HCT116 (cell line): Measurements from ENCODE around the gene RGS2. TPM values are rescaled to one million over a fixed set of nuclear protein-coding genes. Genes with fewer than 3 reads are reported as not detected.

Source experiments
- ATAC-seq: fragments of 200-7000 bp; cut with Tn5 transposase; 2 replicates; pipeline ENCODE4 v1.9.1; 2020; ENCODE audit warnings: mild to moderate bottlenecking, moderate library complexity
- BruUV-seq: library from RNA; stranded (reverse); fragments of 400-500 nt; replicated peaks from 2 replicates; lab custom pipeline; 2021; lab: Mats Ljungman, UMichigan
- CTCF ChIA-PET: fragments of 300-600 bp; sonication (Branson Sonifier 250); formaldehyde crosslinking; loops from one replicate; lab custom pipeline; 2021; ENCODE audit warnings: antibody characterized with exemption; lab: Charles Lee
- POLR2A ChIA-PET: fragments of 300-600, 350-600 bp; sonication (Branson Sonifier 250); formaldehyde crosslinking; loops from one replicate; lab custom pipeline; 2021; ENCODE audit warnings: antibody characterized with exemption; lab: Charles Lee
- RAD21 ChIA-PET, 2 experiments: fragments of 300-600 bp; sonication (Branson Sonifier 250); formaldehyde crosslinking; loops; one replicate each; lab custom pipeline; 2023; ENCODE audit warnings: low total read pairs in 2 of 2; ENCODE audit not compliant: uncharacterized antibody in 2 of 2, unreplicated experiment in 2 of 2, low non-redundant PET in 1 of 2; lab: Charles Lee
- DNase-seq: peaks from one replicate; pipeline ENCODE4 v3.0.0-alpha.2; 2010; ENCODE audit warnings: low read depth, low spot score
- H2AFZ ChIP-seq: fragments of 200-600 bp; shearing (Covaris generic), sonication (generic); 2 replicates; pipeline ENCODE4 v1.6.1; 2017; ENCODE audit warnings: low read depth, mixed run types, mixed read lengths, antibody characterized with exemption, low read length; ENCODE audit not compliant: poor library complexity, severe bottlenecking
- H3K27ac ChIP-seq: 2 replicates; pipeline ENCODE4 v1.5.1; 2012; ENCODE audit warnings: low read depth, low read length
- H3K27me3 ChIP-seq: fragments of 200-600 bp; sonication (generic); 2 replicates; pipeline ENCODE4 v1.6.1; 2016; ENCODE audit warnings: mixed run types, low read length, mixed read lengths; ENCODE audit not compliant: insufficient read depth
- H3K36me3 ChIP-seq, 2 experiments: fragments of 200-500 bp in 1 of 2; fragments of 200-600 bp in 1 of 2; sonication (Bioruptor generic) in 1 of 2; sonication (generic) in 1 of 2; 2 replicates each; pipeline versions ENCODE4 v1.5.1 to v1.6.1; 2014 to 2016; ENCODE audit warnings: low read length in 2 of 2, inconsistent platforms in 1 of 2, mixed read lengths in 1 of 2, mixed run types in 1 of 2; ENCODE audit not compliant: insufficient read depth in 2 of 2, control insufficient read depth in 1 of 2
- H3K4me1 ChIP-seq, 2 experiments: fragments of 200-600 bp in 1 of 2; sonication (generic) in 1 of 2; 2 replicates each; pipeline versions ENCODE4 v1.5.1 to v1.6.1; 2012 to 2017; ENCODE audit warnings: low read length in 2 of 2, inconsistent platforms in 1 of 2, mild to moderate bottlenecking in 1 of 2, mixed read lengths in 1 of 2, mixed run types in 1 of 2, moderate library complexity in 1 of 2; ENCODE audit not compliant: insufficient read depth in 2 of 2, control insufficient read depth in 1 of 2
- H3K4me2 ChIP-seq: fragments of 200-600 bp; sonication (generic); 2 replicates; pipeline ENCODE4 v1.6.1; 2017; ENCODE audit warnings: mixed run types, low read length, mixed read lengths
- H3K4me3 ChIP-seq, 2 experiments: fragments of 200-600 bp in 1 of 2; sonication (generic) in 1 of 2; replicated peaks in 1 of 2; 2 replicates each; pipeline ENCODE4 v1.5.1; 2011 to 2016; ENCODE audit warnings: low read length in 2 of 2, control low read depth in 1 of 2, low read depth in 1 of 2, mild to moderate bottlenecking in 1 of 2, mixed read lengths in 1 of 2, mixed run types in 1 of 2
- H3K79me2 ChIP-seq: fragments of 200-600 bp; sonication (generic); 2 replicates; pipeline ENCODE4 v1.6.1; 2017; ENCODE audit warnings: mild to moderate bottlenecking, mixed run types, low read length, moderate library complexity, mixed read lengths; ENCODE audit not compliant: insufficient read depth
- H3K9ac ChIP-seq: fragments of 200-600 bp; sonication (generic); 2 replicates; pipeline ENCODE4 v1.6.1; 2016; ENCODE audit warnings: low read length, mixed read lengths
- H3K9me2 ChIP-seq: fragments of 200-600 bp; sonication (generic), shearing (Covaris generic); 2 replicates; pipeline ENCODE4 v1.6.1; 2017; ENCODE audit warnings: mixed run types, mild to moderate bottlenecking, moderate library complexity; ENCODE audit not compliant: insufficient read depth
- H3K9me3 ChIP-seq, 2 experiments: fragments of 200-500 bp in 1 of 2; fragments of 200-600 bp in 1 of 2; sonication (Bioruptor generic) in 1 of 2; sonication (generic) in 1 of 2; 2 replicates each; pipeline ENCODE4 v1.6.1; 2014 to 2017; ENCODE audit warnings: low read length in 2 of 2, mixed read lengths in 2 of 2, inconsistent platforms in 1 of 2, low read depth in 1 of 2, mild to moderate bottlenecking in 1 of 2, mixed run types in 1 of 2, moderate library complexity in 1 of 2; ENCODE audit not compliant: control insufficient read depth in 1 of 2, insufficient read depth in 1 of 2
- H4K20me1 ChIP-seq: fragments of 200-600 bp; sonication (generic), shearing (Covaris generic); 2 replicates; pipeline ENCODE4 v1.6.1; 2017; ENCODE audit warnings: mixed run types, mild to moderate bottlenecking, moderate library complexity; ENCODE audit not compliant: insufficient read depth
- CBX3 ChIP-seq: IDR thresholded peaks from 2 replicates; pipeline ENCODE4 v1.6.1; 2012; ENCODE audit warnings: low read depth
- EGR1 ChIP-seq: IDR thresholded peaks from 2 replicates; pipeline ENCODE4 v1.6.1; 2012; ENCODE audit warnings: low read depth
- EZH2 ChIP-seq: fragments of 200-600 bp; sonication (generic); IDR thresholded peaks from 2 replicates; pipeline ENCODE4 v1.6.1; 2017; ENCODE audit warnings: antibody characterized with exemption, mixed run types
- EZH2phosphoT487 ChIP-seq: fragments of 200-600 bp; IDR thresholded peaks from 2 replicates; pipeline ENCODE4 v1.6.1; 2018; ENCODE audit warnings: antibody characterized with exemption, borderline replicate concordance
- FOSL1 ChIP-seq: IDR thresholded peaks from 2 replicates; pipeline ENCODE4 v1.6.1; 2012; ENCODE audit warnings: low read depth
- JUND ChIP-seq: IDR thresholded peaks from 2 replicates; pipeline ENCODE4 v1.6.1; 2012
- POLR2A ChIP-seq: IDR thresholded peaks from 2 replicates; pipeline ENCODE4 v1.7.0; 2011; ENCODE audit warnings: borderline replicate concordance; ENCODE audit not compliant: insufficient read depth, insufficient read length; ENCODE audit errors: extremely low read depth
- RAD21 ChIP-seq: IDR thresholded peaks from 2 replicates; pipeline ENCODE4 v1.6.1; 2012; ENCODE audit warnings: low read depth, mild to moderate bottlenecking
- REST ChIP-seq: IDR thresholded peaks from 2 replicates; pipeline ENCODE4 v1.6.1; 2012; ENCODE audit warnings: low read depth
- SIN3A ChIP-seq: IDR thresholded peaks from 2 replicates; pipeline ENCODE4 v1.6.1; 2012; ENCODE audit warnings: low read depth
- SP1 ChIP-seq: IDR thresholded peaks from 2 replicates; pipeline ENCODE4 v1.6.1; 2012; ENCODE audit warnings: low read depth
- SRF ChIP-seq: IDR thresholded peaks from 2 replicates; pipeline ENCODE4 v1.6.1; 2012; ENCODE audit warnings: low read depth
- YY1 ChIP-seq: IDR thresholded peaks from 2 replicates; pipeline ENCODE4 v1.6.1; 2011; ENCODE audit warnings: low read length, low read depth, moderate library complexity, mild to moderate bottlenecking; ENCODE audit not compliant: insufficient replicate concordance; ENCODE audit errors: extremely low read depth
- ZBTB33 ChIP-seq: IDR thresholded peaks from 2 replicates; pipeline ENCODE4 v1.6.1; 2011; ENCODE audit warnings: mild to moderate bottlenecking, low read length, moderate library complexity; ENCODE audit not compliant: insufficient replicate concordance; ENCODE audit errors: extremely low read depth
- ZFX ChIP-seq: fragments of 450-650 bp; IDR thresholded peaks from 2 replicates; pipeline ENCODE4 v1.6.1; 2017
- ZNF274 ChIP-seq: fragments of 200-500 bp; sonication (Bioruptor generic); IDR thresholded peaks from 2 replicates; pipeline ENCODE4 v1.6.1; 2014; ENCODE audit warnings: mild to moderate bottlenecking, low read depth, low read length, inconsistent platforms
- intact Hi-C: fragments of 100-400 bp; cut with micrococcal nuclease; formaldehyde crosslinking; loops from 2 replicates; pipeline ENCODE4 v1.10.0; 2022
- total RNA-seq: library from RNA; stranded (reverse); gene quantifications from one replicate; pipeline ENCODE4 v1.2.1, GENCODE V29; 2021; ENCODE audit not compliant: unreplicated experiment
- TF ChIP-seq, protein P1 (sequence below): IDR thresholded peaks from 2 replicates; pipeline ENCODE4 v1.6.1; 2012

RGS2 gene
- total RNA-seq, 1 experiment from 2014 or later = 21.1 TPM

GRCh38 chr1:192763243-192763642 lies 45.6 kb upstream of the RGS2 start:
- Histone ChIP-seq H3K9me2 (no peaks in the 10 kb centered on the region), H3K79me2 (no peaks in the 10 kb centered on the region), H3K36me3 (no peaks in the 10 kb centered on the region), H4K20me1 (no peaks in the 10 kb centered on the region), H3K27me3 (no peaks in the 10 kb centered on the region), H2AFZ (no peak overlapping the region), H3K4me3 (no peak overlapping the region), H3K9ac (no peak overlapping the region), H3K4me2 (peak overlapping the region; percentile 18; the same call in 1 of the 2 replicates), H3K4me1 (peaks cover 0 to 24% of the 10 kb centered on the region in 2 experiments; a peak in 2 of 4 replicates), H3K9me3 (no peaks in the 10 kb centered on the region)
- RAD21 ChIA-PET = interaction anchor here in 1 of 2 experiments (0.6 kb wide), 1 partner anchor 65 kb away, joined by 5 read pairs; no protein-coding TSS in a partner anchor
- DNase-seq = no peak
- CTCF ChIA-PET = no interaction called here
- POLR2A ChIA-PET = no interaction called here
- no peak for ATAC-seq
- intact Hi-C loops = no loop called here
- BruUV-seq = no TSS peak
- TF ChIP-seq EGR1 = no peak
- no peak for TF ChIP-seq ZNF274
- no peak for TF ChIP-seq JUND
- no peak for TF ChIP-seq ZBTB33
- no peak for TF ChIP-seq EZH2phosphoT487
- no peak for TF ChIP-seq REST
- no peak for TF ChIP-seq EZH2
- TF ChIP-seq SIN3A = no peak
- no peak for TF ChIP-seq ZFX
- no peak for TF ChIP-seq CBX3
- no peak for TF ChIP-seq SRF
- TF ChIP-seq, protein P1, sequence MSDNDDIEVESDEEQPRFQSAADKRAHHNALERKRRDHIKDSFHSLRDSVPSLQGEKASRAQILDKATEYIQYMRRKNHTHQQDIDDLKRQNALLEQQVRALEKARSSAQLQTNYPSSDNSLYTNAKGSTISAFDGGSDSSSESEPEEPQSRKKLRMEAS = no peak
- TF ChIP-seq FOSL1 = no peak
- no peak for TF ChIP-seq POLR2A
- no peak for TF ChIP-seq YY1
- TF ChIP-seq RAD21 = no peak
- no peak for TF ChIP-seq SP1
- TF ChIP-seq, all 23 proteins: peak for 0
- H3K27ac ChIP-seq = no peak overlapping the region
